ENCODE results near the gene HSDL2.
"Not testable (repeated sequence)": the region's sequence is repeated elsewhere in the genome, so short reads cannot be mapped to it uniquely, and the experiment has no call there.

HSDL2 gene

DNA sequence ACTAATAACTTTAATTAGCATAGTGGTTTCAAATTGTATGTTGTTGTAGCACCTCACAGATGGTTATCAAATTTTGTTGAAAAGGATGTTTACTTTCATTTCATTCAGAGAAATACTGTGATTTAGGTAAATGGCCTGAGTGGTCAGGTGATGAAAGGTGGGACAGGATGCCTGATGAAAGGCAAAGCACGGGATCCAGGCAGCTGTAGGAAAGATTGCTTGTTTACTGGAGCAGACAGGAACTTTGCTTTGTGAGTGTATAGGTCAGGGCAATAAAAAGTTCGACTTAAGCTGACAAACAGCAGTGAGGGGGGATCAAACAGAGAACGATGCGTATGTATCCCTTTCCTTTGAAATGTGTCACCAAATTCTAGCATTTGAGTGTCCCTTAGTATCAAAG, 125.7 kb downstream of the HSDL2 start:
- no peak for DNase-seq

DNA sequence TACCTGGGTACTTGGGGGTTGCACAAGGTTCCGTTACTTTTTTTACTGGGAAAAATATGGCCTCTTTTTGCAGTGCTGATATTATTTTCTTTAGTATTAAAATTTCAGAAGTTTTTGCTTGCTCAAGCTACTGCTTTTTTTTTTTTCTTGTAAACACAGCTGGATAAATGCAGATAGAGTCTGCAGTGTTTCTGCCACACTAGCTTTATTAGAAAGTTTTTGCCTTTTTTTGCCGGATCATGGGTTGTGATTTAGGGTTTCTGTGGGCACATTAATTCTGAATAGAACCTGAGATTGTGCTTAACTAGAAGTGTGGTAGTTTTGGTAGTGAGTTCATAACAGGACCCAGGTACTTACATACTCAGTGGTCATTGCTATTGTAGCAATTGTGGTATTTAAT, 126.7 kb downstream of the HSDL2 start:
- no peak for DNase-seq

DNA sequence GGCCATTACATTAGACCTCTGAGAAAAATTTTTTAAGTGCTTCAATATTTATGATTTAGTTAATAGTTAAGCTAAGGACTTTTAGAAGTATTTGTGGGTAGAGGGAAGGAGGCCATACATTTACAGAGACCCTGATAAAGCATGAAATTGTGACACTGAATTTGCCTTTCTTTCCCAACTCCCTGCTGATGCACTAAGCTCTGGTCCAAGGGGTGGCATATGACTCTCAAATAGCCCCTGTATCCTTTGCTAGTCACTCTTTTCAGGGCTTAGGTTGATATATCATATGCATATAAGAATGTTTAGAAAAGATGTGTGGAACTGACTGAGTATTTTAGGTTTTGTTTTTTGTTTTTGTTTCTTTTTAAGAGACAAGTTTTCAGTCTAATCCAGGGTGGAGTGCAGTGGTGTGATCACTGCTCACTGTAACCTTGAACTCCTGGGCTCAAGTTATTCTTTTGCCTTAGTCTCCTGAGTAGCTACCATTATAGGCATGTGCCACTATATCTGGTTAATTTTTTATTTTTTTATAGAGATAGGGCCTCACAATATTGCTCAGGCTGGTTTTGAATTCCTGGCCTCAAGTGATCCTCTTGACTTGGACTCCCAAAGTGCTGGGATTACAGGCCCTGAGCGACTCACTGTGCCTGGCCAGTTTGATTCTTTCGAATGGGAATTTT, 127.2 kb downstream of the HSDL2 start:
- DNase-seq = no peak

DNA sequence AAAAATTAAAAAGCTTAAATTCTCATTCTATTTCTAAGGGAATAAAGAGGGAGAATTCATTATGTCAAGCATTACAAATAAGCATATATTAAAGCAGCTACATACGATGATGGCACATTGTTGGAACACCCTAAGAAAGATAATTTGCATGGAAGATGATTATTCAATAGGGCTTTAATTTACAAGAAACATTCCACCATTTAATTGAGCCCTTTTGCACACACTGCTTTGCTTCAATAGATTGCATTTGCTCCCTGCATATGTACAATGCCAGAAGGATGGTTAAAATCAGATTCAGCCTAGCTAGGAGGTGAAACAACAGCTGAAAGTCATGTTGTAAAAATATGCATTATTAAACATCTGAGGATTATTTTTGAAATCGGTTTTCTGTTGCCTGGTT, 128.5 kb downstream of the HSDL2 start:
- DNase-seq = no peak

DNA sequence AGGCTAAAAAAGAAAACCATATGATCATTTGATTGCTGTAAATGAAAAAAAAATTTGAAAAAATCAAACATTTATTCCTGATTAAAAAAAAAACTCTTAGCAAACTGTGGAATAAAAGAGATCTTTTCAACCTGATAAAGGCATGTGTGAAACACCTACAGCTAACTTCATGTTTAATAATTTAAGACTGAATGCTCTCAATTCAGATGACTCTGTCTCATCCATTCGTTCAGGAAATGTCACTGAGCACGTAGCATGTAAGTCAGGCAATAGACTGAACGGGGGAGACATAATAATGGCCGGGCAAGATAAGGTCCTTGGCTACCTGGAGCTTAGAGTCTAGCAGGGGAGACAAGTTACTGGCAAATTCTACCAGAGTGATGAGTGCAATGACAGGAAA, 132.5 kb downstream of the HSDL2 start:
- not testable (repeated sequence) for DNase-seq

DNA sequence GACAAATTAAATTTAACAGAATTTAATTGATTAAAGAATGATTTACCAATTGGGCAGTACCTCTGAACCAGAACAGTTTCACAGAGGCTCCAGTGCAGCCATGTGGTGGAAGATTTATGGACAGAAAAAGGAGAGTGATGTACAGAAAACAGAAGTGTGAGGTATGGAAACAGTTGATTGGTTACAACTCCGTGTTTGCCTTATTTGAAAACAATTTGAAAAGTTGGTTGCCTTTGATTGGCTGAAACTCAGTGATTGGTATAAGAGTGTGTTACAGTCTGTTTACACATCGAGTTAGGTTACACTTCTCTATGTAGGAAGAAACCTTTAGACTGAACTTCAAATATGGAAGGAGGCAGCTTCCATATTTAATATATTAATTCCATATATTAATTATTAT, 136.9 kb downstream of the HSDL2 start:
- DNase-seq = no peak

DNA sequence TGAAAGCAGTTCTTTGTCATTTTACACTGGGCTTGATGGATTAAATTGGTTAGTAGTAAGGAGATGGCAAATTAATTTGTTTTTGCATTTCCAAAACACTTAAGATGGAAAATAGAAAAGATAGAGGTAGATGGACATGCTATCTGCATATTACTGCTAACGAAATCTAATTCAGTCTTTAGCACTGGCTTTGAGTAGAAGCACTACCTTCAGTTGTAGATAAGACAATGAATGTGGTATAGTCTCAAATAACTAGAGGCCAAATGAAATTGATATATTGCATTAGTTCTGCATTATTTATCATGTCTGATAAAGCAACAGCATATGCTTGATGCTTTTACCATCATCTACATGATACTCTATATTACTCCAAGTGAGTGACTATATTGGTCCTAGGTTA, 140.2 kb downstream of the HSDL2 start:
- DNase-seq = no peak

DNA sequence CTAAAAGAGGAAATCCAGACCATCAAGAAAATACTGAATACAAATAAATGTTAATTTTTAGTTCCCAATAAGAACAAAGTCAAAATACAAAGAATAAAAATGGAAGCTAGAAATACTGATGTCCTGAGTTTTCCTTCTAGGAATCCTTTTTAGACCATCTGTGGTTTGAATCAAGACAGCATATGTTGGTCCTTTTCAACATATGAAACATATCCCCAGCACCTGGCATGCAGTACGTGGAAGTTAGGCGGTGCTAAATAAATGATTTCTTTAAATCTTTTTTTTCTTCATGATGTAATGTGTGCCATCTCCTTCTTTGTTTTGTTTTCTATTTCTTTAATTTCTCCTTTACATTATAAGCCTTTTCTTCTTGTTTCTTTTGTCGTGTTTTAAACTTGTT, 140.7 kb downstream of the HSDL2 start:
- no peak for DNase-seq

Data from activated T-cell treated with anti-CD3 and anti-CD28 coated beads, Interleukin-2, amount 50 U/mL, for 1 hour (primary cell).